GM23248 (cell line): ENCODE results near the gene UBE2H.
"Not testable (repeated sequence)": the region's sequence is repeated elsewhere in the genome, so short reads cannot be mapped to it uniquely, and the experiment has no call there.

Source experiments
- EZH2 ChIP-seq: fragments of 200-600 bp; sonication (generic); IDR thresholded peaks from 2 replicates; pipeline ENCODE4 v1.6.1; 2018; ENCODE audit warnings: antibody characterized with exemption, mild to moderate bottlenecking; ENCODE audit not compliant: insufficient read depth, poor library complexity, severe bottlenecking
- EZH2phosphoT487 ChIP-seq: fragments of 200-600 bp; sonication (generic); IDR thresholded peaks from 2 replicates; pipeline ENCODE4 v1.6.1; 2018; ENCODE audit warnings: antibody characterized with exemption, moderate library complexity, mild to moderate bottlenecking, low read depth; ENCODE audit not compliant: insufficient read depth

GRCh38 chr7:129860784-129861183, 92.0 kb downstream of the UBE2H start:
- TF ChIP-seq EZH2, EZH2phosphoT487: not testable (repeated sequence)
